Activated T-helper 2 cell treated with anti-CD3 and anti-CD28 coated beads, Interferon-gamma antibody, Interleukin-2, Interleukin-4, amounts not matched to agents 10 μg/mL and 5 μg/mL and 100 μg/mL, durations not matched to agents 14 hours and 24 hours and 36 hours (primary cell): ENCODE data around the gene SPATA22. TPM values are rescaled to one million over a fixed set of nuclear protein-coding genes. Genes with fewer than 3 reads are reported as not detected.
"Not testable (repeated sequence)": the region's sequence is repeated elsewhere in the genome, so short reads cannot be mapped to it uniquely, and the experiment has no call there.

Experiments
- DNase-seq: peaks from one replicate; pipeline ENCODE4 v3.0.0; 2021; ENCODE audit warnings: low spot score
- H3K27ac Mint-ChIP-seq: one replicate; pipeline ENCODE4 v1.8.0; 2021; ENCODE audit warnings: mixed read lengths
- H3K27me3 Mint-ChIP-seq: one replicate; pipeline ENCODE4 v1.8.0; 2021; ENCODE audit warnings: low read depth, mixed read lengths
- H3K36me3 Mint-ChIP-seq: one replicate; pipeline ENCODE4 v1.8.0; 2021; ENCODE audit warnings: low read depth, mixed read lengths
- H3K4me1 Mint-ChIP-seq: one replicate; pipeline ENCODE4 v1.8.0; 2021; ENCODE audit warnings: low read depth, mixed read lengths
- H3K4me3 Mint-ChIP-seq: one replicate; pipeline ENCODE4 v1.8.0; 2021; ENCODE audit warnings: low read depth, mild to moderate bottlenecking, moderate library complexity, mixed read lengths
- H3K9me3 Mint-ChIP-seq: one replicate; pipeline ENCODE4 v1.8.0; 2021; ENCODE audit warnings: mixed read lengths
- intact Hi-C: fragments of 100-400 bp; cut with micrococcal nuclease; formaldehyde crosslinking; loops from one replicate; pipeline ENCODE4 v1.15.1; 2023
- total RNA-seq: library from RNA; stranded (reverse); gene quantifications from 2 replicates; pipeline ENCODE4 v1.2.3, GENCODE V29; 2022

The SPATA22 gene
- total RNA-seq, 1 donor from 2014 or later = not detected

DNA sequence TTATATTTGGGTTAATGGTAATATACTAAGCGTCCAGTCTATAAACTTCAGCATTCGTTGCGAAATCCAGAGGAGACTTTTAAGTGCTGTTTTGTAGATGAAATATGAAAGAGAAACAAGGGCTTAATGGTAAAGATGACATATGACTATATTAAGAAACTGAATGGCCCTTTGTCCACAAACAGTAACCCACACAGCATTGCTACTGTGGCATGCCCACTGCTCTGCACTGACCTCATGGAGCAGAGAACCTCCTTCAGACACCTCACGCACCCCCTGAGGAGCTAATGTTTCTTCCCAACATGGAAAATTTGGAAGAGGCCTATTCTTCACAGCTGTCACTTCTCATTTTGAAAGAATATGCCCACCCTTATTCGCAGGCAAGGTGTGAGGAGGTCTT is 30.8 kb upstream of the SPATA22 start:
- intact Hi-C loops = no loop called here
- Mint-ChIP-seq H3K27me3 (no peaks in the 10 kb centered on the region), H3K4me3 (no peak overlapping the region), H3K36me3 (no peaks in the 10 kb centered on the region), H3K4me1 (no peaks in the 10 kb centered on the region), H3K27ac (no peak overlapping the region), H3K9me3 (no peaks in the 10 kb centered on the region)
- no peak for DNase-seq

DNA sequence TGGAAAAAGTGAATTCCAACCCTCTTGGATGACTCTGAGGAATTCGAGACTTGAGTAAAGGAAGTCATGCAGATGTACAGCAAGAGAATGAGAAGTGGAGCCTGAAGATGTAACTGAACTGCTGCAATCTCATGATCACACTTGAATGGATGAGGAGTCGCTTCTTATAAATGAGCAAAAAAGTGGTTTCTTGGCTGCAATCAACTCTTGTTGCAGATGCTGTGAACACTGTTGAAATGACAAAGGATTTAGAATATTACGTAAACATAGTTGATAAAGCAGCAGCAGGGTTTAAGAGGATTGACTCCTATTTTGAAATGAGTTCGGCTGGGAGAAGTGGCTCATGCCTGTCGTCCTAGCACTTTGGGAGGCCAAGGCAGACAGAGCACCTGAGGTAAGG is 29.7 kb upstream of the SPATA22 start:
- H3K9me3 Mint-ChIP-seq = no peaks in the 10 kb centered on the region
- no peaks in the 10 kb centered on the region for H3K27me3 Mint-ChIP-seq
- no peaks in the 10 kb centered on the region for H3K4me1 Mint-ChIP-seq
- DNase-seq = no peak
- no peak overlapping the region for H3K27ac Mint-ChIP-seq
- H3K36me3 Mint-ChIP-seq = no peaks in the 10 kb centered on the region
- no peak overlapping the region for H3K4me3 Mint-ChIP-seq
- intact Hi-C loops = no loop called here

GRCh38 chr17:3497101-3497500 is 25.5 kb upstream of the SPATA22 start:
- intact Hi-C loops = no loop called here
- Mint-ChIP-seq H3K4me1 (no peaks in the 10 kb centered on the region), H3K9me3 (no peaks in the 10 kb centered on the region), H3K27ac (no peak overlapping the region), H3K36me3 (no peaks in the 10 kb centered on the region), H3K27me3 (peaks cover 1% of the 10 kb centered on the region), H3K4me3 (no peak overlapping the region)
- DNase-seq = no peak

DNA sequence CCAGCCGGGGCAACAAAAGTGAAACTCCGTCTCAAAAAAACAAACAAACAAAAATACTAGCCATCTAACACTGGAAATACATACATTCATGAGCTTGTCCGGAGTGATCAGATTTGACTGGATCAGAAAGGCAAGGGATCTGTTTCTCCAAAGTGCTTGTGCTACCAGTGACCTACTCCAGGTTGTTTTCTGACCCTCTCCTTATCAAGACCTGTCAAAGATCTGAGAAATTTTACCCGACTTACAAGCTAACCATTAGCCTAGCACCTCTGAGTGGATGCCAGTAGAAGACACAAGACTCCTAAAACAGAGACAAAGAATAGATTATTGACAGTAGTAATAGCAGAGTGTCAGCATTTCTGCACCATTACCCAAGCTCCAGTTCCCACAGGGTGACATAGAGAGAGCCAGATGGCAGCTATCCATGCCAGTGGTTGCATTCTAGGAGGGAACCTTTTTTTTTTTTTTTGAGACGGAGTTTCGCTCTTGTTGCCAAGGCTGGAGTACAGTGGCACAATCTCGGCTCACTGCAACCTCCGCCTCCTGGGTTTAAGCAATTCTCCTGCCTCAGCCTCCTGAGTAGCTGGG is 14.0 kb upstream of the SPATA22 start:
- intact Hi-C loops = no loop called here
- Mint-ChIP-seq H3K36me3 (no peaks in the 10 kb centered on the region), H3K27me3 (peaks cover 9% of the 10 kb centered on the region), H3K4me3 (no peak overlapping the region), H3K9me3 (no peaks in the 10 kb centered on the region), H3K4me1 (no peaks in the 10 kb centered on the region), H3K27ac (no peak overlapping the region)
- DNase-seq = no peak

- intact Hi-C loops = no loop called here
- Mint-ChIP-seq H3K36me3 (no peaks in the 10 kb centered on the region), H3K4me3 (no peak overlapping the region), H3K4me1 (no peaks in the 10 kb centered on the region), H3K27ac (no peak overlapping the region), H3K9me3 (no peaks in the 10 kb centered on the region), H3K27me3 (peaks cover 10% of the 10 kb centered on the region)
- DNase-seq = no peak
Observed at GRCh38 chr17:3482852-3483251, 11.2 kb upstream of the SPATA22 start.

- H3K4me3 Mint-ChIP-seq = no peak overlapping the region
- H3K4me1 Mint-ChIP-seq = peaks cover 4% of the 10 kb centered on the region
- H3K27me3 Mint-ChIP-seq = peaks cover 10% of the 10 kb centered on the region
- H3K36me3 Mint-ChIP-seq = no peaks in the 10 kb centered on the region
- no peak for DNase-seq
- H3K27ac Mint-ChIP-seq = no peak overlapping the region
- intact Hi-C loops = no loop called here
- no peaks in the 10 kb centered on the region for H3K9me3 Mint-ChIP-seq
Observed at GRCh38 chr17:3479988-3480387, 8.4 kb upstream of the SPATA22 start.

GRCh38 chr17:3475812-3476610 is 4.4 kb upstream of the SPATA22 start, which contains the start of gene ASPA:
Gene ASPA, plus strand, starts transcription at chr17:3475997. Its CDS starts 163 bp downstream, at chr17:3476160.
- no peak within 1 kb of the TSS for H3K27ac Mint-ChIP-seq
- H3K9me3 Mint-ChIP-seq = no peaks in the 10 kb centered on the region
- intact Hi-C loops = no loop called here
- H3K36me3 Mint-ChIP-seq = no peaks in the 10 kb centered on the region
- peaks cover 5% of the 10 kb centered on the region for H3K27me3 Mint-ChIP-seq
- peak within 1 kb of the TSS; percentile 24 for H3K4me3 Mint-ChIP-seq
- no peak for DNase-seq
- peaks cover 4% of the 10 kb centered on the region for H3K4me1 Mint-ChIP-seq

- Mint-ChIP-seq H3K9me3 (no peaks in the 10 kb centered on the region), H3K4me1 (peaks cover 4% of the 10 kb centered on the region), H3K36me3 (no peaks in the 10 kb centered on the region), H3K4me3 (no peak overlapping the region), H3K27ac (no peak overlapping the region), H3K27me3 (peaks cover 5% of the 10 kb centered on the region)
- no peak for DNase-seq
- intact Hi-C loops = no loop called here
Observed at GRCh38 chr17:3475251-3475685, 3.6 kb upstream of the SPATA22 start.

GRCh38 chr17:3474212-3474611 is 2.6 kb upstream of the SPATA22 start:
- no peak overlapping the region for H3K4me3 Mint-ChIP-seq
- intact Hi-C loops = no loop called here
- no peak overlapping the region for H3K27ac Mint-ChIP-seq
- H3K9me3 Mint-ChIP-seq = no peaks in the 10 kb centered on the region
- peaks cover 4% of the 10 kb centered on the region for H3K4me1 Mint-ChIP-seq
- no peaks in the 10 kb centered on the region for H3K36me3 Mint-ChIP-seq
- peaks cover 5% of the 10 kb centered on the region for H3K27me3 Mint-ChIP-seq
- no peak for DNase-seq

DNA sequence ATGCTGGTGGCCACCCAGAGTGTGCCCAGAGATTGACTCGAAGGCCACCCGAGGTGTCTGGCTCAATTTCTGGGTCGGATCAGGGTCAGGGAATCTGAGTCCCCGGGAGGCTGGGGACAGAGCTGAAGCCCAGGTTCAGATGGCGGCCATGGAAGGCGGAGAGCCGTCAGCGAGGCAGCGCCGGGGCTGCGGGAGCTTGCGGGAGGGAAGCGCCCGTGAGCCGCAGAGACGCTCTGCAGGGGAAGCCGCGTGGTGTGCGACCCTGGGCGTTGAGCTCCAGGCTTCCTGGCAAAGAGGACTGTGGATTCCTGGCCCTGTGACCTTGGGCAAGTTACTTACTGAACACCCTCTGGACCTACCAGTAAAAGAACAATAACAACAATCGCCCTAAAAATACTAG is 518 bp upstream of the SPATA22 start:
- Mint-ChIP-seq H3K27ac (no peak overlapping the region), H3K4me3 (no peak overlapping the region), H3K4me1 (peaks cover 4% of the 10 kb centered on the region), H3K27me3 (peaks cover 2% of the 10 kb centered on the region), H3K9me3 (no peaks in the 10 kb centered on the region), H3K36me3 (no peaks in the 10 kb centered on the region)
- no peak for DNase-seq
- intact Hi-C loops = no loop called here

GRCh38 chr17:3469529-3469928 is 2.1 kb downstream of the SPATA22 start:
- Mint-ChIP-seq H3K27ac (no peak overlapping the region), H3K27me3 (peaks cover 2% of the 10 kb centered on the region), H3K36me3 (no peaks in the 10 kb centered on the region), H3K9me3 (no peaks in the 10 kb centered on the region), H3K4me1 (no peaks in the 10 kb centered on the region), H3K4me3 (no peak overlapping the region)
- DNase-seq = no peak
- intact Hi-C loops = no loop called here

DNA sequence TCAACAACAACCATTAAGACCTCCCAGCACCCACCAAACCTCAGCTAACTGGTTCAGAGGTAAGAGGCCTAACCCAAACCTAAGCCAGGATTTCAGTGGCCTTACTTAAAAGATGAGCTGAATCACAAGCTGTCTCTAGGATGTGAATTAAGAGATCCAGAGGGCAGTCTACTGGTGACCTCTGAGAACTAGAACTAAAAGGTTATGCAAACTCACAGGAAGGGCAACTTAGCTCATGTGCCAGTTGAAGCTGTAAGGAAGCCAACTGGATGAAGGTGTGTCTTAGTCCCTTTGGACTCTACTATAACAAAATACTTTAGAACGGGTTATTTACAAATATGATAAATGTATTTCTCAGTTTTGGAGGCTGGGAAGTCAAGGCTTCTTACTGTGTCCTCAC is 5.3 kb downstream of the SPATA22 start:
- H3K27ac Mint-ChIP-seq, H3K27me3 Mint-ChIP-seq, H3K9me3 Mint-ChIP-seq, intact Hi-C loops, DNase-seq, H3K4me1 Mint-ChIP-seq, H3K36me3 Mint-ChIP-seq, H3K4me3 Mint-ChIP-seq: not testable (repeated sequence)

GRCh38 chr17:3448059-3448665 is 23.5 kb downstream of the SPATA22 start:
- Mint-ChIP-seq H3K27me3 (peaks cover 3% of the 10 kb centered on the region), H3K4me1 (no peaks in the 10 kb centered on the region), H3K4me3 (no peak overlapping the region), H3K9me3 (no peaks in the 10 kb centered on the region), H3K27ac (no peak overlapping the region), H3K36me3 (no peaks in the 10 kb centered on the region)
- intact Hi-C loops = no loop called here
- DNase-seq = no peak
